Ramos (cell line): ENCODE measurements around the gene BIRC7.

Source experiments
- in situ Hi-C: fragments of 300-500 bp; cut with MboI; formaldehyde crosslinking; loops from one replicate; pipeline ENCODE4 v1.14.3; 2022; ENCODE audit warnings: low sequenced_read_pairs; ENCODE audit not compliant: unreplicated experiment

BIRC7 gene, protein sequence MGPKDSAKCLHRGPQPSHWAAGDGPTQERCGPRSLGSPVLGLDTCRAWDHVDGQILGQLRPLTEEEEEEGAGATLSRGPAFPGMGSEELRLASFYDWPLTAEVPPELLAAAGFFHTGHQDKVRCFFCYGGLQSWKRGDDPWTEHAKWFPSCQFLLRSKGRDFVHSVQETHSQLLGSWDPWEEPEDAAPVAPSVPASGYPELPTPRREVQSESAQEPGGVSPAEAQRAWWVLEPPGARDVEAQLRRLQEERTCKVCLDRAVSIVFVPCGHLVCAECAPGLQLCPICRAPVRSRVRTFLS

DNA sequence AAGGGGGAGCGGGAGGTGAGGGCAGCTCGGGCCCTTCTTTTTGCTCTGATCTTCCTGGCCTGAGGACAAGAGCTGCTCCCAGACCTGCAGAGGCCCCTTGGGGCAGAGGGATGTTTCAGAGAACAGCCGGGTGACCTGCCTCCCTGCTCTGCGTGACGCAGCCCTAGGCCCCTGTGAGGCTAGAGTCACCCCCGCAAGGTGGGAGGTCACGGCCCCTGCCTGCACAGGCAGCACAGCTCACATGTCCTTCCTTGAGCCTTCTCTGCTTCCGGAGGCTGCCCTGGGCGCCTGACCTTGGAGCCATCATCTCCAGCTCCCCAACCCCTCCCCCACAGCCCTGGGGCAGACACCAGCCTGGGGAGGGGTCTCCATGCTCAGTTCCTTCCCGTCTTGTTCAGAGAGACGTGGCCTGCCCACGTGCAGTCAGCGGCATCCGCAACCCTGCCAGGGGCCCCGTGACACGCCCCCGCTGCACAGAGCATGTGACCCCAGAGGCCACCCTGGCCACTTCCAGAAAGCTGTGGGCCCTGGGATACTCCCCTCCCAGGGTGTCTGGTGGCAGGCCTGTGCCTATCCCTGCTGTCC is at the start of gene BIRC7:
Gene BIRC7, plus strand, starts transcription at position 507 of the 585 bp plus-strand sequence. CDS start 192 bp downstream, outside the sequence.
- in situ Hi-C loops, result no loop called here

DNA sequence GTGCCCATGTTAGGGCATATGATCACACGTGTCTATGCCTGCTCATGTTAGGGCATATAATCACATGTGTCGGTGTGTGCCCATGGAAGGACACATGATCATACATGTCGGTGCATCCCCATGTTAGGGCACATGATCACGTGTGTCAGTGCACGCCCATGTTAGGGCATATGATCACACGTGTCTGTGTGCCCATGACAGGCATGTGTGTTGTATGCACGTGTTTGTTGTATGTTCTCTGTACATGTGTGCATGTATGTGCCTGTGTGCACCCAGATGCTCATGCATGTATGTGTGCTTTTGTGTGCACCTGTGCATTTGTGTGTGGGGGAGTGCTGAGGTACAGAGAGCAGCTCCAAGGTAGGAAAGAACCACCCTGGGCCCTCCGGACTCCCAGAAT is 49.6 kb upstream of the BIRC7 start:
- in situ Hi-C loops, result no loop called here

DNA sequence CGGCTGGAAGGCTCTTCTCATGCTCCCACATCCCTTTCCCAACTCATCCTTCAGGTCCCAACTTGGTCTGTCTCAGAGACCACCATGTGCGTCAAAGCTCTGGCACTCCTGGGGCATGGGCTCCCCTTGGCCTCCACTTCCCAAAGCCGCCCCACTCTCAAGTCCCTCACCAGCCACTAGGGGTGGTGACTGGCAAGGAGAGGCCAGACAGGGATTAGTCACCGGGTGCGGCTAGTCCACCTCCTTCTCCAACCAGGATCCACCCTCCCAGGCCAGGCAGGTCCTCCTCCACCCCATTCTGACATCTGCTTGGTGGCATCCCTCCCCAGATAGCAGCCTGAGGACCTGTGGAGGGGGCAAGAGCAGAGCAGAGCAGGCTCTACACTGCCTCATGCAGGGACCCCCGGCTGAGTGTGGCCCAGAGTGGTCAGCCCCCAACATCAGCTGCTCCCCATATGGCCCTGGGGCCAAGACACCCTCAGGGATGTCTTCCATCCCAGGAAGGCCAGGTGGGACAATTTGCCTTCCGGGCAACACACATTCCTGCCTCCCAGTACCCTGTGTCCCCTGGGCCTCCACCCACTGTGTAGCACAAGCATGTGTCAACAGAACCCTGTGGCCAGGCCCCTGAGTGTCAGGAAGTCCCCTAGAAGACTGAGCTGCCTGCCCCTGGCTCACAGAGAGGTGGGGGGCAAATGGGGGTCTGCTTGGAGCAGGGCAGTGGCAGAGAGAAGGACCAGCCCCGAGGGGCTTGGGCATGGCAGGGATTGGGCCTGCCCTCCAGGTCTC is 49.0 kb upstream of the BIRC7 start:
- in situ Hi-C loops, result no loop called here

DNA sequence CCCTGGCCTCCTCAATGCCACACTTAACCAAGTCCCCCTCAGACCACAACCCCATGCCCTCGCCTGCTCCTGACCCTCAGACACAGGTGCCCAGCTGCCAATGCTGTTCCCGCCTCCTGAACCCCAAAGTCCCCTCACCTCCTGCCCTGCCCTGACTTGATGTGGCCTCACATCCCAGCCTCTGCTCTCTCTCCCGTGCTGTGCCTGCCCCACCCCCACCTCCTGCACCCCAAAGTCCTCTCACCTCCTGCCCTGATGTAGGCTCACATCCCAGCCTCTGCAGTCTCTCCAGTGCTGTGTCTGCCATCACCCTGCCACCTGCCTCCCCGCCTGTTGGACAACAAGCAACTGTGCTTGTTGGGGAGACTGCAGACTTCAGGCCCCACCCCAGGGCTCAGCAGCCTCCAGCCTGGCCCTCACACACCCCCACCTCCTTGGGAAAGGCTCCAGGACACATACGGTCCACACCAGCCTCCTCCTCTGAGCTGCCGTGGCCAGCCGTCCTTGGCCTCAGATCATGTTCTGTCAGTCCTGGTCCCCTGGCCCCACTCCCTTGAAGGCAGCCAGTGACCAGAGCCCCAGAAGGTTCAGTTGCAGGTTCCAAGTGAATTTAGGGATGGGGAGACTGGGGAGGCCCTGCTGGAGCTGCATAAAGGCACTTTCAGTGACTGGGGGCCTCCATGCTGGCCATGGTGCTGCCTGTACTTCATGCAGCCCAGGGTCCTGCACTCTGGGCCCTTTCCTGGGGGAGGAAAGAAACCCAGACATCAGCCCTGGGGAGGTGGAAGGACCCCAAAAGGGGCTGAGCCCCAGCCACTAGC is 48.2 kb upstream of the BIRC7 start:
- in situ Hi-C loops, result no loop called here

DNA sequence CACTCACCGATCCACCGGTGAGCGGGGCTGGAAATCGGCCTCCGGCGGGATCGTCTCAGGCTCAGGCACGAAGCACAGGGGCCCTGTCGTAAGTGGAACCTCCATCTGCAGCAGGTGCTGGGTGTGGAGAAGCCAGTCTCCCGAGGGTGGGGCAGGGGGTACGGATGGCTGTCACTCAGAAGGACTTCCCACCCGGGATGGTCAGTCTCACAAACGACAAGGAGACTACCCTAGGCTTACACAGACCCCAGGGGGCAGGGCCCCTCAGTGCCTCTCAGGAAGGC is 47.6 kb upstream of the BIRC7 start:
- in situ Hi-C loops, result no loop called here

DNA sequence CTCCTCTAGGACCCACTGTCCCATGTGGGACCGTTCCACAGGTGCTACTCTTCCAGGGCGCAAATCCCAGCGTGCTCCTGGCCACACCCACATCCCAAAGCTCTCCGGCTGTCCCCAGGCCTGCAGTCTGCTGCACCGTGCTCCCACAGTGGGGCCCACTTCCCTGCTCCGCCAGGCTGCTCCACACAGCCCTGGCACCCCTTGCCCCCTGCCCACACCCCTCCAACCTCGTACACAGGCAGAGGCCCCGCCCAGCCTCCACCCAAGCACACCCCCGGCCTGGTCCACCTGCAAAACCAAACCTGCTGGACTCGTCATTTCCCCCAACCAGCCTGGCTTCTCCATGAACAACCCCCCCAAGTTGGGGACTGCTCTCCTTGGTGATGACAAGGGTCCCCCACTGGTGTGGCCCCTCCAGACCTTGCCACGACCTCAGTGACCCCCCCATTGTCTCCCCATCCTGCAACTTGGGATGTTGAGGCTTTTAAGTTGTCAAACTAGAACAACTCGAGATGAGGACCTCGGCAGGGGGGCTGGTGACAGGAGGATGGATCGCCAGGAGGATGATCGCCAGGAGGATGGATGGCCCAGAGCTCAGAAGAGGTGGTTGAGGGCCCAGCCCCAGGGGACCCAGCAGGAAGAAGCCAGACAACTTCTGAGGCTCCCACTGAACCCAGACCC is 46.9 kb upstream of the BIRC7 start:
- in situ Hi-C loops, result no loop called here

DNA sequence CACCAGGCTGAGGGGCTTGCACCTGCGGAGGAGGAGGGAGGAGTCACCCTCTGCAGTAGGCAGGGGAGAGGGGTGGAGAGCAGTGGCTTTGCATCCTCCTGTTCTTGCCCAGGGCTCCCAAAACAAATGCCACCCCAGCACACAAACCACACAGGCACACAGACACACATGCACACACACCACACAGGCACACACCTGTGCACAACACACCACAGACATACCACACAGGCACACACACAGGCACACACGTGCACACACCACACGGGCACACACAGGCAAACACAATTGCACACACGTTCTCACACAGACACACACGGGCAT is 46.4 kb upstream of the BIRC7 start:
- in situ Hi-C loops, result no loop called here

DNA sequence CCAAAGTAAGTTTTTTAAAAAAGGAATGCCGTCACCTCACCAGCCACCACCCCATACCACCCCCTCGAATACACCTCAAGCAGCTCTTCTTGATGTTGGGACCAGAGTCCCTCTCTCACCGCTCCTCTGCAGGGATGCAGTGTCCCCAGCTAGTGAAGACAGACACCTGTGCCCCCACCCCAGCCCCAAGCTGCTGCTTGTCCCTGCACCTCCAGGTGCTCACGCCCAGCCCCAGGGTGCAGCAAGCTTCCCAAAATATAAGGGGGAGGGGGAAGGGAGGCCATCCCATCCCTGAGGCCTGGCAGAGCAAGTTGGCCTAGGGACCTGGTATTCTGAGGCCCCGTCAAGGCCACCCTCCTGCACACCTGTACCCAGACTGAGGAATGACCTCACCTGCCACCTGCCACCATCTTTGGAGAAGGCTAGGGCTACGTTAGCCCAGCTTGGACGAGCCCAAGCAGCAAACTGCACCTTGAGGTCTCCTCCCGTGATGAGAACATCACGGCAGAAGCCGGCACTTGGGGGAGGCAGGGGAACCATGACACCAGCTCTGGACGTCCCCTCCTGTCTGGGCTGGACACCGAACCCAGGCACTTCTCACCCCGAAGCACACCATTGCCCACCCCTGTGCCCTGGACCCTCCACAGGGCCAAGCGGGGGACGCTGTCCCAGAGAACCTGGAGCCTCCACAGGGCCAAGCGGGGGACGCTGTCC is 45.7 kb upstream of the BIRC7 start:
- in situ Hi-C loops, result no loop called here

DNA sequence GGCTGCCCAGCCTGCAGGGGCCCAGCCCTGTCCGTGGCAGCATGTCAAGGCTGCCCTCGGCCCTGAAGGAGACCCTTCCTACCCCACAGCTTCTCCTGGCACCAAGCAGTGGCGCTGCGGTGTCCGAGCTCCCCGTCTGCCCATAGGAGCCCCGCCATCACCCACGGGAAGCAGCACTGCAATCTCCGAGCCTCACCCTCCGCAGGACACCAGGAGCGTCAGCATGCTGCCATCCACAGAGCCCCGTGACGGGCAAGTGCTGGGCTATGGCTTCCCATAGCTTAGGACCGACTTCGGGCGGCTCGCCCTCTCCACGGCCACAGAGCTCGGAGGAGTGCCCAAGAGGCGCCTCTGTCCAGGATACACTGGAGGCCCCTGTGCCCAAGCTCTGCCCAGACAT is 44.9 kb upstream of the BIRC7 start:
- in situ Hi-C loops, result no loop called here

DNA sequence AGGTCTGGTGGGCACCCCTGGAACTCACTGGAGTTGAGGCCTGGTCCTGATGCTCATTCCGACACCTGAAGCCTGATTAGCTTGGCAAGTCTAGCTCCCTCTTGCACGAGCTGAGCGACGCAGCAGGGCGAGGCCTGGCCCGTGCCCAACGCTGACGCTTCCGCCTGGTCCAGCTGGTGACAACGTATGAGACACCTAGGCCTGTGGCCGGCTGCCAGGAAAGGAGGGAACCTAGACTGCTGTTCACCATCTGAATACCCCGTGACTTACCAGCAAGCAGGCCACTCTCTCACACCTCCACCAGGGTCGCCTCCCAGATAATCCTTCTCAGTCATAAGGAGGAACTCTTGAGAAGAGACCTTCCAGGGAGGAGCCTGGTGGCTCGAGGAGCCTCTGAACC is 44.3 kb upstream of the BIRC7 start:
- in situ Hi-C loops, result no loop called here

DNA sequence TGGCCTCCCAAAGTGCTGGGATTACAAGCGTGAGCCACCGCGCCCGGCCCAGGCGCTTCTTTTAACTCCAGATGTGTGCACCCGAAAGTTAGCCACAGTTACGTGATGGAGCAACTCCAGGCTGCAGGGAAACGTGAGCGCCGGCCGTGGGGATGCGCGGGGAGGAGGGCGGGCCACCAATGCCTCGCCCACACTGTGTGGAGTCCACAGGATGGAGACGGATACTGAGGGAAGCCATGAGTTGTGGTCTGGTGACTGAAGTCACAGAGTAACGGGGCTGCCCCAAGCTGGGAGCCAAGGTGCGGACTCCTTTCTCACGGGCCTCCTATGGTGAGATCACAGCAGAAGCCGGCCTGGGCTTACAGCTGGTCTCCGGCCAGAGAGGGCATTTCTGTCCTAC is 43.0 kb upstream of the BIRC7 start:
- in situ Hi-C loops, result no loop called here

DNA sequence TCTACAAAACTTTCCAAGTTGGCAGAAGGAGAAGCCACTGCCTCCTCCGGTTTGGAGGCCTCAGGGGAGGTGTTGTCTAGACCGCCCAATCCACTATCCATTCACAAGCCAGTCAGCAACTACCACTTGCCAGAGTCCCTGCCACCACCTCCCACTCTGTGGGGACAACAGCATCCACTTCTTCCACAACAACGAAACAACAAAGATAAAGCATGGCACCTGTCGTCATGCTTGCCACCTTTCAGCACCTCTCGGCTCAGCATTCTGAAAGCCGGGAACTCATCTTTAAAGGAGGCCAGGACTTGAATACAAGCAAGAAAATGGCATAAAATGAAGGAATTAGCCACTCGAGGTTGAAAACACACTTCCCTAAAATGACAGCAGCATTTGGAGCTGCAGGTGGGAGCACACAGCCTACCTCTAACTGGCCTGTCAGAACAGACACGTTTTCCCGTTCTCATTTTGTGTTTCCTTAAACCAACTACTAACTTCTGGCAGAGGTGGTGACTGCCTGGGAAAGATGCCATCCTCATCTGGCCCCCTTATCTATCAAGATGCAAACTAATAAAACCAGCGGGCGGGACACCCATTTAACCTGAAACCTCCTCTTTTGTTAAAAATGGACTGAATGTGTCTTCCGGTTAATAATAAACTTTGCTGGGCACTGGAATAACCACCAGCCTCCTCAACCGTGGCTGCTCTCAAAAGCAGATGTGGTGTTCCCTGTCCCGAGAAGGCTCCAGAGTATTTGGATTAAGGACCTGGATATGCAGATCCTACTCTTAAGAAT is 41.5 kb upstream of the BIRC7 start:
- in situ Hi-C loops, result no loop called here

DNA sequence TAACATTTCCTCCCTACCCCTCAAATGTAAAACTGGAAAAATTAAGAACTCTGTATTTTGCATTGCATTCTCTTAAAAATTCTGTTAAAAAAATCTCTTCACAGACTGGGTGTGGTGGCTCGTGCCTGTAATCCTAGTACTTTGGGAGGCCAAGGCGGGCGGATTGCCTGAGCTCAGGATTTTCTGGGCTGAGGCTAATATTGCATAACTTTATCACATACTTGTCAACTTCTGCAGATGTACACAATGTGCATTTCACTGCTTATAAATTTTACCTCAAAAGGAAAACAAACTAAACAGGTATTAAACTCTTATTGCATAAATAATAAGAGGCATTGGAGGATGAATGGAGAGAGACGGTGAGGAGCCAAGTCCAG is 40.9 kb upstream of the BIRC7 start:
- in situ Hi-C loops, result no loop called here

DNA sequence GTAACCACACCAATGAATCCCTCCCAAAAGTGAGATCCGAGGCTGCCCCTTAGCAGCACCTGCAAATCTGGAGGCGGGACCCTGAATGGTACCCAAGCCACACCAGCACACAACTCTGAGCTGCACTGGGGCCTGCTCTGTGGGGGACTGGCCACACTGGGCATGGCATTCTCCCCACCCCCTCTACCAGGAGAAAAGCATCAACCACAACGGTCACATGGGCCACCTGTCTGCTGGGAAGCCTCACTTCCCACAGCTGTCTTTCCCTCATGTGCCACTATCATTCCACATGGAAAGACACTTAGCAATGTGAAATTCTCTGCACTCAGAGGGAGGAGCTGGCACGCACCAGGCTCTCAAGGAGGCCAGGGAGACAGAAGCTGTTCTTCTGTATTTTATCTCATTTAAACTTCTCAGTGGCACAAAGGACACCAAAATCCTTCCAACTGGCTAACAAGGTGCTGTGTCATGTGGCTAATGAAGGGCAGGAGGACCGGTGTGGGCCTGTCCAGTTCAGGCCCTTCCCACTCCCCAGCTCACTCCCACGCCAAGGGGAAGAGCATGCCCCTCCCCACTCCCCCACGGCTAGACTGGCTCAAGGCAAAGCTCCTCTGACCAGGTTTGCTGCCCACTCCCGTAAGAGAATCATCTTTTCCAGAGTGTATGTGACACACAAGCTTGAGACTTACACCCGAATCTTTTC is 38.8 kb upstream of the BIRC7 start:
- in situ Hi-C loops, result no loop called here

DNA sequence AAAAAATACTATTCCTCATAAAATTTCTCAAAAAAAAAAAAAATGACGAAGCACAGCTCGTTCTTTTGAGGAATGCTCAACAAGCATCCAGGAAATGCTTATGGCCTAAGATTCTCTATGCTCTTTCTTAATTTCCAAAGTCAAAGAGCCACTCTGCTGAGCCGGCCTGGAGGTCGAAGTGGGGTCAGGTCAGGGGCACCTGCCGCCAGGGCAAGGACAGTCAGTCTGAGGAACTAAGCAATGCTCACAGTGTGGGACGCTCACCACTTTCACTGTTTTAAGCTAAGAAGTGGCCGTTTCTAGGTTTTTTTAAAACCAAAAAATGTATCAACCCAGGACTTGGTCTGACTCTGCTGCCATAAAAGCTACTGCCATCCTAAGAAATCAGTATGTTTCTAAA is 37.1 kb upstream of the BIRC7 start:
- in situ Hi-C loops, result no loop called here

DNA sequence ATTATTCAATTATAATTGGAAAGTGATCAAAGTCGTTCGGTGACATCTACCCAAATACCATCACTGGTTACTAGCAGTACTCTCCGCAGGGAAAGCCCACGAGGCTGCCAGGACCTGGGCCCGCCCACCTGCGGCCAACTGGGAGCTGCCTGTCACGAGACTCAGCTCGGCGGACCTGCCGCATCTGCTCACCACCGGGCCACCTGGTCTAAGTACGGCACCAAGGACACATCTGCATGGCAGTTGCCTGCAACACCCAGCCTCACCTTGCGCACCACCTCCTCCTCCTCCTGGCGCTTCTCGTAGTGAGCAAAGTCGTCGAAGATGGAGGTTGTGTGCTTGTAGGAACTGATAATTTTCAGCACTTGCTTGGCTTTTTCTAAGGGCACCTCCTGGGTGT is 33.7 kb upstream of the BIRC7 start:
- in situ Hi-C loops, result no loop called here

DNA sequence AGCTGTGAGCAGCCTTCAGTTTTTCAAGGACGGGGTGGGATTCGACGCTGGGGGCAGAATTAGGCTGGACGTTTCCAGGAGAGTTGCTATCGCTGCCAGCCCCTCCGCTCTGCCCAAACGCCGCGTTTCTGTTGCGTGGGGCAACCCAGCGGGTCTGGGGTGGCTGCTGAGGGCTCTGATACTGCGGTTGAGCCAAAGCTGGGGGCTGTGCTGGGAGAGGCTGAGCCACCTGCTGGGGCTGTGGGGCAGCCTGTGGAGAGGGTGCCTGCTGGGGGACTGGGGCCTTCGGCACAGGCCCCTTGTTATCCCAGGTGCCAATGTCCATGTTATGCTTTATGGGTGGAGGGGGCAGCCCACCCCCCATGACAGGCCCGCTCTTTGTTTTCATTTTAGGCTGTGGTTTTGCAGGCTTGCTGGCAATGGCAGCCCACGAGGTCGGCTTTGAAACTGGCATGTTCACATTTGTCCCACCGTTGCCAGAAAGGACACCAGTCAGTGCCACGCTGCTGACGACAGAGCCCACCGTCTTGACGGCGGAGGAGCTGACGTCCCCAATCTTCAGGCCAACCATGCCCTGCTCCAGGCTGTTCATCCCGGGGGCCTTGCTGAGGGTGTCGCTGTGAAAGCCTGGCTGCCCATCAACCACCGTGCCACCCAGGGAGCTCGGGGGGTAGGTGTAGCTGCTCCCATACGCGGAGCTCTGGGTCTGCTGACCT is 32.7 kb upstream of the BIRC7 start:
- in situ Hi-C loops, result no loop called here

DNA sequence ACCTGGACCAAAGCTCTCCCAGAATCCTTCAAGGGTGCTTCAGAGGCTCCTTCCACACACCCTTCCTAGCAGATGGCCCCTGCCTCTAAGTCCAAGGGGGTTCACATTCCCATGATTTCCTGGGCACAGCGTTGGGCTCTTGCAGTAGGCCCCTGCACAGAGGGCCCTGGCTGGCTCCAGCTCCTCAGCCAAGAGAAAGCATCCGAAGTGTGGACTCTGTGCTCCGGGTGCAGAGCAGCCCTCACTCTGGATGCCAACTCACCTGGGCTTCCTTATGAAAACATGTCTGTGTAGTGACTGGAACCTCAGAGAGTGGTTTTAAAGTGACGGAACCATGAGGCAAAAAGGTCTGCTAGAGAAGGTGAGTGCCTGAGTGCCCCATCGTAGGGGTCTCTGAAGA is 31.3 kb upstream of the BIRC7 start:
- in situ Hi-C loops, result no loop called here
